ENCODE data around the gene DGKA.
"Not testable (repeated sequence)": the region's sequence is repeated elsewhere in the genome, so short reads cannot be mapped to it uniquely, and the experiment has no call there.

Gene DGKA

GRCh38 chr12:55955800-55956508 is 25.0 kb downstream of the DGKA start:
- in situ Hi-C loops (cut with HindIII; ENCODE audit: low pct_ligation_motif_present, low pct_unique_long_range_greater_than_20kb, low sequenced_read_pairs), result no loop called here
- peak; percentile 90 for DNase-seq

GRCh38 chr12:55957106-55957859 is 26.3 kb downstream of the DGKA start:
- DNase-seq, result no peak
- in situ Hi-C loops (cut with HindIII; ENCODE audit: low pct_ligation_motif_present, low pct_unique_long_range_greater_than_20kb, low sequenced_read_pairs), result no loop called here

GRCh38 chr12:55963760-55964159 is 32.8 kb downstream of the DGKA start:
- in situ Hi-C loops (cut with HindIII; ENCODE audit: low pct_ligation_motif_present, low pct_unique_long_range_greater_than_20kb, low sequenced_read_pairs), result no loop called here
- no peak for DNase-seq

GRCh38 chr12:55965240-55965639 is 34.3 kb downstream of the DGKA start:
- in situ Hi-C loops (cut with HindIII; ENCODE audit: low pct_ligation_motif_present, low pct_unique_long_range_greater_than_20kb, low sequenced_read_pairs), result no loop called here
- DNase-seq, result no peak

GRCh38 chr12:55965941-55966407 is 35.0 kb downstream of the DGKA start, which contains the start of gene PMEL:
Gene PMEL, minus strand, starts transcription at chr12:55966042. Its CDS starts 31 bp downstream, at chr12:55966011.
- in situ Hi-C loops (cut with HindIII; ENCODE audit: low pct_ligation_motif_present, low pct_unique_long_range_greater_than_20kb, low sequenced_read_pairs), result no loop called here
- peak; percentile 20 for DNase-seq

GRCh38 chr12:55966408-55967281 is 35.7 kb downstream of the DGKA start, which contains the start of gene CDK2:
Gene CDK2, plus strand, starts transcription at chr12:55966830. Its CDS starts 179 bp downstream, at chr12:55967009.
- peak; percentile 94 for DNase-seq
- in situ Hi-C loops (cut with HindIII; ENCODE audit: low pct_ligation_motif_present, low pct_unique_long_range_greater_than_20kb, low sequenced_read_pairs), result no loop called here

GRCh38 chr12:55969356-55969755 is 38.4 kb downstream of the DGKA start:
- in situ Hi-C loops (cut with HindIII; ENCODE audit: low pct_ligation_motif_present, low pct_unique_long_range_greater_than_20kb, low sequenced_read_pairs), result no loop called here

GRCh38 chr12:55970775-55971174 is 39.8 kb downstream of the DGKA start:
- in situ Hi-C loops (cut with HindIII; ENCODE audit: low pct_ligation_motif_present, low pct_unique_long_range_greater_than_20kb, low sequenced_read_pairs), result no loop called here
- no peak for DNase-seq

More at GRCh38 chr12:55969356-55969755, 38.4 kb downstream of the DGKA start:
- DNase-seq, result no peak

GRCh38 chr12:55972042-55972441 is 41.1 kb downstream of the DGKA start:
- in situ Hi-C loops (cut with HindIII; ENCODE audit: low pct_ligation_motif_present, low pct_unique_long_range_greater_than_20kb, low sequenced_read_pairs), result no loop called here
- peak; percentile 52 for DNase-seq

GRCh38 chr12:55972456-55972855 is 41.5 kb downstream of the DGKA start:
- DNase-seq, result no peak
- in situ Hi-C loops (cut with HindIII; ENCODE audit: low pct_ligation_motif_present, low pct_unique_long_range_greater_than_20kb, low sequenced_read_pairs), result no loop called here

GRCh38 chr12:55972911-55973598 is 42.1 kb downstream of the DGKA start:
- no peak for DNase-seq
- in situ Hi-C loops (cut with HindIII; ENCODE audit: low pct_ligation_motif_present, low pct_unique_long_range_greater_than_20kb, low sequenced_read_pairs), result no loop called here

GRCh38 chr12:55973599-55974307 is 42.8 kb downstream of the DGKA start, which contains the start of gene RAB5B:
Gene RAB5B, plus strand, starts transcription at chr12:55974078. Its CDS starts 12,883 bp downstream, at chr12:55986961.
- DNase-seq, result peak; percentile 100
- in situ Hi-C loops (cut with HindIII; ENCODE audit: low pct_ligation_motif_present, low pct_unique_long_range_greater_than_20kb, low sequenced_read_pairs), result no loop called here

- in situ Hi-C loops (cut with HindIII; ENCODE audit: low pct_ligation_motif_present, low pct_unique_long_range_greater_than_20kb, low sequenced_read_pairs), result no loop called here
- peak; percentile 76 for DNase-seq
Observed at GRCh38 chr12:55974308-55974730, 43.4 kb downstream of the DGKA start.

- in situ Hi-C loops (cut with HindIII; ENCODE audit: low pct_ligation_motif_present, low pct_unique_long_range_greater_than_20kb, low sequenced_read_pairs), result no loop called here
- DNase-seq, result no peak
Observed at GRCh38 chr12:55978393-55978792, 47.4 kb downstream of the DGKA start.

- DNase-seq, result no peak
- in situ Hi-C loops (cut with HindIII; ENCODE audit: low pct_ligation_motif_present, low pct_unique_long_range_greater_than_20kb, low sequenced_read_pairs), result no loop called here
Observed at GRCh38 chr12:55979069-55979468, 48.1 kb downstream of the DGKA start.

- not testable (repeated sequence) for DNase-seq
Observed at GRCh38 chr12:55981882-55982281, 50.9 kb downstream of the DGKA start.

GRCh38 chr12:55982319-55982936 is 51.5 kb downstream of the DGKA start:
- in situ Hi-C loops (cut with HindIII; ENCODE audit: low pct_ligation_motif_present, low pct_unique_long_range_greater_than_20kb, low sequenced_read_pairs), result no loop called here
- no peak for DNase-seq

More at GRCh38 chr12:55981882-55982281, 50.9 kb downstream of the DGKA start:
- in situ Hi-C loops (cut with HindIII; ENCODE audit: low pct_ligation_motif_present, low pct_unique_long_range_greater_than_20kb, low sequenced_read_pairs), result not testable (repeated sequence)

Data from ACHN (cell line).